Measurements from ENCODE around the gene STAMBPL1.
"Not testable (repeated sequence)": the region's sequence is repeated elsewhere in the genome, so short reads cannot be mapped to it uniquely, and the experiment has no call there.

The STAMBPL1 gene

GRCh38 chr10:88866454-88866853 is 13.6 kb upstream of the STAMBPL1 start:
- Mint-ChIP-seq H3K4me3 (no peak overlapping the region), H3K27ac (ENCODE audit: low read depth) (no peak overlapping the region)

DNA sequence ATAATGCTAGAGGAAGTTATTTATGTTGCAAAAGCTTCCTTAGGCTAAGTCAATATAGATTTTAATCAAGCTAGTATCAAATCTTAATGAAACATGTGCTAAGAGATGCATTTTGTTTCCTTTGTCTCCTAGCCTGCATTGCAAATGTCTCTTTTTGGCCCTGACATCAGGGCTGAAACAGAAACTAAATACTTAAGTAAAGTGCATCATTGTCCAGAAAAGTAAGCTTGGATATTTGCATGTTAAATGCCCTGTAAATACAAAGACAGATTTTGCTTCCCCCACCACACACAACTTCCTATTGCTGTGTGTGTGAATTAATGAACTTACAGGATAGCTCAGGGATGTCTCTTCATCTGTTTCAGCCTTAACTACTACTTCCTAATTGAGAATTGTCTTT is 10.0 kb upstream of the STAMBPL1 start:
- ATAC-seq (replicated peaks; ENCODE audit: extremely low read depth, poor library complexity, severe bottlenecking) (no peak), DNase-seq (ENCODE audit: low spot score in 2 of 2) (no peak)
- H3K27me3 Mint-ChIP-seq = no peaks in the 10 kb centered on the region
- no peaks in the 10 kb centered on the region for H3K4me1 Mint-ChIP-seq
- H3K9me3 Mint-ChIP-seq = no peaks in the 10 kb centered on the region
- no peak overlapping the region for H3K4me3 Mint-ChIP-seq
- no peaks in the 10 kb centered on the region for H3K36me3 Mint-ChIP-seq (ENCODE audit: insufficient read depth)
- no peak overlapping the region for H3K27ac Mint-ChIP-seq (ENCODE audit: low read depth)

More at GRCh38 chr10:88866454-88866853, 13.6 kb upstream of the STAMBPL1 start:
- Mint-ChIP-seq H3K9me3 (no peaks in the 10 kb centered on the region), H3K36me3 (ENCODE audit: insufficient read depth) (no peaks in the 10 kb centered on the region), H3K27me3 (peaks cover 13% of the 10 kb centered on the region), H3K4me1 (no peaks in the 10 kb centered on the region)
- ATAC-seq (replicated peaks; ENCODE audit: extremely low read depth, poor library complexity, severe bottlenecking) (no peak), DNase-seq (ENCODE audit: low spot score in 2 of 2) (no peak)

- Mint-ChIP-seq H3K4me1 (peaks cover 7% of the 10 kb centered on the region), H3K27me3 (no peaks in the 10 kb centered on the region), H3K4me3 (no peak overlapping the region), H3K9me3 (no peaks in the 10 kb centered on the region), H3K36me3 (ENCODE audit: insufficient read depth) (no peaks in the 10 kb centered on the region), H3K27ac (ENCODE audit: low read depth) (no peak overlapping the region)
- no peak for ATAC-seq (replicated peaks; ENCODE audit: extremely low read depth, poor library complexity, severe bottlenecking)
- no peak for DNase-seq (ENCODE audit: low spot score in 2 of 2)
These were observed 6.3 kb upstream of the STAMBPL1 start for GRCh38 chr10:88873757-88874156.

GRCh38 chr10:88874281-88874680 is 5.8 kb upstream of the STAMBPL1 start:
- no peak for ATAC-seq (replicated peaks; ENCODE audit: extremely low read depth, poor library complexity, severe bottlenecking)
- Mint-ChIP-seq H3K27me3 (no peaks in the 10 kb centered on the region), H3K4me3 (no peak overlapping the region), H3K36me3 (ENCODE audit: insufficient read depth) (no peaks in the 10 kb centered on the region), H3K27ac (ENCODE audit: low read depth) (no peak overlapping the region), H3K9me3 (no peaks in the 10 kb centered on the region), H3K4me1 (peaks cover 8% of the 10 kb centered on the region)
- no peak for DNase-seq (ENCODE audit: low spot score in 2 of 2)

DNA sequence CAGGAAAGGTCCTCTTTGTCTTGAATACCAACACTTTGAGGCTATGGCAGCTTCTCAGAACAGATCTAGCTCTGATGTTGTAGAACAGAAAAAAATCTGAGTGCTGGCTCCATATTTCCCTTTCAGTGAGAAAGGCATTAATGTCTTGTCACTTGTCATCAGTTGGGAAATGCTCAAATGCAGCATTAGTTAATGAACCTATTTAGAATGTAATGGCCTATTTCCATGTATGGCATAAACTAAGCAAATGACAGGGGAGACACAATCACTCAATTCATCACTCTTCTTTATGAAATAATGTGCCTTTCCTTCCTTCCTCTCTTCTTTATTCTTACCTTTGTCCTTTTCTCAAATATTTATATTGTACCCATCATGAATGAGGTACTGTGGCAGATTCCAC is 5.0 kb upstream of the STAMBPL1 start:
- Mint-ChIP-seq H3K27ac (ENCODE audit: low read depth) (no peak overlapping the region), H3K27me3 (no peaks in the 10 kb centered on the region), H3K4me1 (peaks cover 15% of the 10 kb centered on the region), H3K36me3 (ENCODE audit: insufficient read depth) (peaks cover 5% of the 10 kb centered on the region), H3K4me3 (no peak overlapping the region), H3K9me3 (no peaks in the 10 kb centered on the region)
- ATAC-seq (replicated peaks; ENCODE audit: extremely low read depth, poor library complexity, severe bottlenecking) (no peak), DNase-seq (ENCODE audit: low spot score in 2 of 2) (no peak)

DNA sequence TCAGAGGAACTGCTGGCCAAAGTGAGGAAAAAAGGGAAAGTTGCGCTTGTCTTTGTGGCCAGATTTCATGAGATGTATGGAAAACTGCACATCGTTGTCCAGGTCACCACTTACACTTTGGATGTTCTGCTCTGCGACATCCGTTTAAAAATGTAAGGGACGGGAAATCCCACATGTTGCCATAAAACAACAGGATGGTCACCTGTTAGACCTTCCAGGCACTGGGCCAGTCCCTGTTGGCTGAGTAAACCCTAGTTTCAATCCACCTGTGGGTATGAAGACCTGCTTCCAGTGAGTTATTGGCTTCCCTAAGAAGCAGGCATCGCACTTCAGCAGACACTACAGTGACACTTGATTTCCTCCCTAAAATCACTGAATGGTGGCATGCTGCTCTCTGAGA is 2.7 kb upstream of the STAMBPL1 start:
- Mint-ChIP-seq H3K9me3 (no peaks in the 10 kb centered on the region), H3K36me3 (ENCODE audit: insufficient read depth) (peaks cover 10% of the 10 kb centered on the region), H3K27me3 (no peaks in the 10 kb centered on the region), H3K4me3 (no peak overlapping the region), H3K4me1 (peaks cover 32% of the 10 kb centered on the region), H3K27ac (ENCODE audit: low read depth) (no peak overlapping the region)
- ATAC-seq (replicated peaks; ENCODE audit: extremely low read depth, poor library complexity, severe bottlenecking) (no peak), DNase-seq (ENCODE audit: low spot score in 2 of 2) (no peak)

- H3K4me3 Mint-ChIP-seq = peak overlapping the region; percentile 98
- H3K36me3 Mint-ChIP-seq (ENCODE audit: insufficient read depth) = peaks cover 19% of the 10 kb centered on the region
- H3K27me3 Mint-ChIP-seq = no peaks in the 10 kb centered on the region
- H3K27ac Mint-ChIP-seq (ENCODE audit: low read depth) = peak overlapping the region; percentile 96
- H3K9me3 Mint-ChIP-seq = no peaks in the 10 kb centered on the region
- ATAC-seq (replicated peaks; ENCODE audit: extremely low read depth, poor library complexity, severe bottlenecking) (peak; percentile 66), DNase-seq (ENCODE audit: low spot score in 2 of 2) (peak; percentile 60 to 61)
- peaks cover 60% of the 10 kb centered on the region for H3K4me1 Mint-ChIP-seq
These were observed 434 bp downstream of the STAMBPL1 start for GRCh38 chr10:88880282-88881076.

GRCh38 chr10:88881320-88881719 is 1.3 kb downstream of the STAMBPL1 start:
- DNase-seq (ENCODE audit: low spot score in 2 of 2) = no peak
- Mint-ChIP-seq H3K4me3 (peak overlapping the region; percentile 98), H3K4me1 (peaks cover 66% of the 10 kb centered on the region), H3K36me3 (ENCODE audit: insufficient read depth) (peaks cover 19% of the 10 kb centered on the region), H3K27me3 (no peaks in the 10 kb centered on the region), H3K27ac (ENCODE audit: low read depth) (peak overlapping the region; percentile 96), H3K9me3 (no peaks in the 10 kb centered on the region)
- ATAC-seq (replicated peaks; ENCODE audit: extremely low read depth, poor library complexity, severe bottlenecking) = no peak

GRCh38 chr10:88881922-88882645 is 2.0 kb downstream of the STAMBPL1 start:
- Mint-ChIP-seq H3K27ac (ENCODE audit: low read depth) (peak overlapping the region; percentile 94), H3K27me3 (no peaks in the 10 kb centered on the region), H3K9me3 (no peaks in the 10 kb centered on the region), H3K4me1 (peaks cover 71% of the 10 kb centered on the region), H3K4me3 (peak overlapping the region; percentile 98), H3K36me3 (ENCODE audit: insufficient read depth) (peaks cover 19% of the 10 kb centered on the region)
- DNase-seq (ENCODE audit: low spot score in 2 of 2) (no peak), ATAC-seq (replicated peaks; ENCODE audit: extremely low read depth, poor library complexity, severe bottlenecking) (no peak)

DNA sequence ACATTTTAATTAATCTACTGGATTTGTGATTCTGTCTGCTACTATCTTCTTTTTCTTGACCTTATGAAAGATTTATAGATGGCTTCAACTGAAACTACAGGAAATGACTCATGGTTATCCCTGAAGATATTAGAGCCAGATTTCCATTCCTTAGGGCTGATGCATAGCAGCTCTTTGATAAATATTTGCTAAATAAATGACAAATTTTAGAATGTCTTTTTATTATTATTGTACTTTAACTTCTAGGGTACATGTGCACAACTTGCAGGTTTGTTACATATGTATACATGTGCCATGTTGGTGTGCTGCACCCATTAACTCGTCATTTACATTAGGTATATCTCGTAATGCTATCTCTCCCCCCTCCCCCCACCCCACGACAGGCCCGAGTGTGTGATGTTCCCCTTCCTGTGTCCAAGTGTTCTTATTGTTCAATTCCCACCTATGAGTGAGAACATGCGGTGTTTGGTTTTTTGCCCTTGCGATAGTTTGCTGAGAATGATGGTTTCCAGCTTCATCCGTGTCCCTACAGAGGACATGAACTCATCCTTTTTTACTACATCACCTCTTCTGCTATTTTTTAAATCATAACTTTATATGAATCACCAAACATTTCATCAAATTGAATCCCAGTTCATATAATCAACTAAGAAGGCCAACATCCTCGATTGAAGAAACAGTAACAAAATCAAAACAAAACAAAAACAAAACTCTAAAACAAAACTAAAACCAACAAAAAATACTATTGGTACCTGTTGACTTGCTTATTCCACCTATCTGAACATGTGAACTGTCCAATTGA is 2.8 kb downstream of the STAMBPL1 start:
- H3K27me3 Mint-ChIP-seq; ATAC-seq (replicated peaks; ENCODE audit: extremely low read depth, poor library complexity, severe bottlenecking); H3K9me3 Mint-ChIP-seq; DNase-seq (ENCODE audit: low spot score in 2 of 2): not testable (repeated sequence)
- Mint-ChIP-seq H3K4me1 (peaks cover 73% of the 10 kb centered on the region), H3K27ac (ENCODE audit: low read depth) (peak overlapping the region; percentile 94), H3K4me3 (peak overlapping the region; percentile 98), H3K36me3 (ENCODE audit: insufficient read depth) (peaks cover 19% of the 10 kb centered on the region)

GRCh38 chr10:88883448-88883809 is 3.4 kb downstream of the STAMBPL1 start:
- peak; percentile 6 for ATAC-seq (replicated peaks; ENCODE audit: extremely low read depth, poor library complexity, severe bottlenecking)
- peak overlapping the region; percentile 94 for H3K27ac Mint-ChIP-seq (ENCODE audit: low read depth)

DNA sequence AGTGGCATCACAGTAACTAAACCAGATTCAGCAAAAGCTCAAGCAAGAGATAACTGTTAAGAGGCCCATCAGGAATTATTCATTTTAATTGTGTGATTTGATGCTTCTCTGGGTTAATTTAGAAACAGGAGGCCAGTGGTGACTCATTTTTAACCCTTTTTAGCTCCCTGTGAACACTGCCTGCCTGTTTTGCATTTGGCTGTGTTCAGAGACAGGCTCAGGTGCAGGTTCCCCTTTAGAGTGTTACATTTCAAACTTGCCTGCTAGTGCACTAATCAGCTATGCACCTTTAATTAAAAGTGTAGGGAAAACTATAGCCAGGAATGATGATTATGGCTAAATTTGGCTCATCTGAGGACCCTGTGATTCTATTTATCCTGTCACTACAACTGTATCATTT is 6.5 kb downstream of the STAMBPL1 start:
- ATAC-seq (replicated peaks; ENCODE audit: extremely low read depth, poor library complexity, severe bottlenecking) = no peak
- no peak overlapping the region for H3K27ac Mint-ChIP-seq (ENCODE audit: low read depth)
- H3K27me3 Mint-ChIP-seq = no peaks in the 10 kb centered on the region
- peaks cover 13% of the 10 kb centered on the region for H3K36me3 Mint-ChIP-seq (ENCODE audit: insufficient read depth)
- DNase-seq (ENCODE audit: low spot score in 2 of 2) = no peak
- H3K4me1 Mint-ChIP-seq = peaks cover 79% of the 10 kb centered on the region
- no peaks in the 10 kb centered on the region for H3K9me3 Mint-ChIP-seq
- no peak overlapping the region for H3K4me3 Mint-ChIP-seq

More at GRCh38 chr10:88883448-88883809, 3.4 kb downstream of the STAMBPL1 start:
- Mint-ChIP-seq H3K27me3 (no peaks in the 10 kb centered on the region), H3K36me3 (ENCODE audit: insufficient read depth) (peaks cover 19% of the 10 kb centered on the region), H3K9me3 (no peaks in the 10 kb centered on the region), H3K4me1 (peaks cover 73% of the 10 kb centered on the region), H3K4me3 (peak overlapping the region; percentile 98)
- DNase-seq (ENCODE audit: low spot score in 2 of 2) = no peak
